ENCODE measurements around the gene MC2R. TPM values are rescaled to one million over a fixed set of nuclear protein-coding genes. Genes with fewer than 3 reads are reported as not detected.

MC2R gene
- total and polyA plus RNA-seq, 2 of the 4 experiments (the other 2 are of a cell fraction), result not detected

GRCh38 chr18:13890761-13891361 lies 24.5 kb downstream of the MC2R start:
- intact Hi-C loops (cut with micrococcal nuclease), result no loop called here
- BruUV-seq (replicated peaks), result no TSS peak
- WGBS, 2 experiments (ENCODE audit: extremely low coverage in 2 of 2, insufficient read length in 1 of 2), result no CpG with 5 or more reads among the region's 8 CpGs

More at GRCh38 chr18:13890761-13891361, 24.5 kb downstream of the MC2R start:
- dilution Hi-C loops (cut with HindIII; ENCODE audit: low sequenced_read_pairs, unreplicated experiment), result no loop called here
- H3K79me1 ChIP-seq (ENCODE audit: low read depth in 1 of 2, low read length in 2 of 2), result no peaks in the 10 kb centered on the region
- H4K91ac ChIP-seq (ENCODE audit: insufficient read depth, low read depth, low read length), result no peak overlapping the region
- no peak overlapping the region for H2AK5ac ChIP-seq (ENCODE audit: low read depth, low read length)
- H2AK9ac ChIP-seq (replicated peaks; ENCODE audit: low read depth, low read length, poor library complexity), result no peak overlapping the region
- no peak overlapping the region for H3K23ac ChIP-seq (ENCODE audit: low read depth, low read length)
- no peaks in the 10 kb centered on the region for H4K20me1 ChIP-seq (ENCODE audit: insufficient read depth, low read length)
- ATAC-seq (ENCODE audit: low read depth) (no peak), DNase-seq (no peak)
- H2BK15ac ChIP-seq (ENCODE audit: low read depth, low read length), result no peak overlapping the region
- no peak overlapping the region for H3K9ac ChIP-seq (ENCODE audit: low read depth, low read length)
- H2AFZ ChIP-seq (replicated peaks; ENCODE audit: low read length, poor library complexity), result no peak overlapping the region
- H4K5ac ChIP-seq (ENCODE audit: low read depth, low read length), result no peak overlapping the region
- TF ChIP-seq SMC3 (IDR thresholded peaks at IDR 0.05; ENCODE audit: low read depth, low read length) (no peak), RAD21 (IDR thresholded peaks at IDR 0.05; ENCODE audit: low read length) (no peak), USF2 (IDR thresholded peaks at IDR 0.05; ENCODE audit: low read depth, low read length) (no peak), MXI1 (IDR thresholded peaks at IDR 0.05; ENCODE audit: borderline replicate concordance, low read depth, low read length) (no peak), MAZ (IDR thresholded peaks at IDR 0.05; ENCODE audit: borderline replicate concordance, low read depth, low read length) (no peak), CHD1 (IDR thresholded peaks at IDR 0.05; ENCODE audit: low read depth, low read length) (no peak), NFE2L2 (IDR thresholded peaks at IDR 0.05; ENCODE audit: low read depth, low read length) (no peak), POLR2A (IDR thresholded peaks at IDR 0.05; ENCODE audit: low read depth, low read length) (no peak), ELK1 (IDR thresholded peaks at IDR 0.05; ENCODE audit: borderline replicate concordance, low read depth, low read length) (no peak), FOS (IDR thresholded peaks at IDR 0.05; ENCODE audit: low read depth, low read length) (no peak), RCOR1 (IDR thresholded peaks at IDR 0.05; ENCODE audit: insufficient replicate concordance, low read length) (no peak), CTCF (conservative IDR thresholded peaks at IDR 0.05; ENCODE audit: low read depth, low read length) (no peak), CEBPB (IDR thresholded peaks at IDR 0.05; ENCODE audit: low read depth, low read length) (no peak), MAFK (IDR thresholded peaks at IDR 0.05; ENCODE audit: low read depth, low read length) (no peak), BHLHE40 (IDR thresholded peaks at IDR 0.05; ENCODE audit: low read depth, low read length) (no peak), RFX5 (IDR thresholded peaks at IDR 0.05; ENCODE audit: low read depth, low read length) (no peak)
- no peak overlapping the region for H2BK120ac ChIP-seq (ENCODE audit: low read depth, low read length)
- no peak overlapping the region for H3K4me3 ChIP-seq (ENCODE audit: insufficient read depth, low read depth, low read length)
- no peaks in the 10 kb centered on the region for H3K9me1 ChIP-seq (ENCODE audit: insufficient read depth, low read length)
- H4K8ac ChIP-seq (ENCODE audit: low read depth in 2 of 2, low read length in 2 of 2), result no peak overlapping the region
- no peaks in the 10 kb centered on the region for H3K4me1 ChIP-seq (ENCODE audit: control insufficient read depth, insufficient read depth, low read length)
- H3K27me3 ChIP-seq (ENCODE audit: control insufficient read depth, insufficient read depth, low read length), result no peaks in the 10 kb centered on the region
- H3K27ac ChIP-seq (ENCODE audit: insufficient read depth, low read length), result no peak overlapping the region
- no peak overlapping the region for H2BK20ac ChIP-seq (ENCODE audit: low read depth, low read length)
- H3K18ac ChIP-seq (ENCODE audit: low read depth, low read length), result no peak overlapping the region
- ChIA-PET CTCF (no interaction called here), POLR2A (ENCODE audit: unreplicated experiment) (no interaction called here)
- no peak overlapping the region for H3K14ac ChIP-seq (replicated peaks; ENCODE audit: low read depth, low read length)
- H3K4ac ChIP-seq (ENCODE audit: low read depth, low read length), result no peak overlapping the region
- H3K36me3 ChIP-seq (ENCODE audit: control insufficient read depth, insufficient read depth, low read length), result no peaks in the 10 kb centered on the region
- H2BK5ac ChIP-seq (ENCODE audit: low read depth, low read length, poor library complexity, severe bottlenecking), result no peak overlapping the region
- H3K56ac ChIP-seq (ENCODE audit: extremely low read depth, insufficient read depth, low read length), result no peak overlapping the region
- H3K9me3 ChIP-seq (ENCODE audit: control insufficient read depth, insufficient read depth, low read length), result peaks cover 22% of the 10 kb centered on the region
- in situ Hi-C loops (cut with MboI; ENCODE audit: low sequenced_read_pairs), result no loop called here
- no peak overlapping the region for H3K4me2 ChIP-seq (ENCODE audit: low read depth, low read length)

Data from IMR-90 (cell line).